Effector CD4-positive, alpha-beta T cell (primary cell): ENCODE measurements around the gene OBP2B.
"Not testable (repeated sequence)": the region's sequence is repeated elsewhere in the genome, so short reads cannot be mapped to it uniquely, and the experiment has no call there.

Source experiments
- DNase-seq: peaks from one replicate; pipeline ENCODE4 v3.0.0-alpha.2; 2020

Gene OBP2B

DNA sequence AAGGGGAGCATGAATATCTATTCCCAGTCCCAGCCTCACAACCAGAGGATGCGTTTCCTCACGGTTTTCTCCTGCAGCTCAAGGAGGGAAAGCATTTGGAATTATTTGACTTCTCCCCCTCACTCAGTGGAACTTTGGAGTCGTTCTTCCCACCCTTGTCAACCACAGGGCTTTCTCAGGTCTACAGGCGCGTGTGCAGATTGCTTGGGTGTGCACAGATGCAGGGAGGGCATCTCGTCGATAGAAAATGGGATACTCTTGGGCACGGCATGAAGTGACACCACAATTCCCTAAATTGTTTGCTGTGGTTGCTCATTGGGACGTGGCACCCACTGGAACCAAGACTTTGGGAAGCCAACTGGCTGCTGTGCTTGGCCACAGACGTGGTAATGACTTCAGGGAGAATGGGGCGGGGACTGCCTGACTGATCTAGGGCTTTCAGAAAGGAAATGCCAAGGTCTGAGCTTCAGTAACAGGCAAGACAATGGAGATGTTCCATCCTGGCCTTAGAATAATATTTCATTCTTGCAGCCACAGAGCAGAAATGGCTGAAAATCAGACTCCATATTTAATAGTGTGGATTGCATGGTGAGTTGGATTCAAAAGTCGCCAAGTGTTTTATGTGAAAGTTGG lies 12.2 kb upstream of the OBP2B start:
- DNase-seq = no peak

DNA sequence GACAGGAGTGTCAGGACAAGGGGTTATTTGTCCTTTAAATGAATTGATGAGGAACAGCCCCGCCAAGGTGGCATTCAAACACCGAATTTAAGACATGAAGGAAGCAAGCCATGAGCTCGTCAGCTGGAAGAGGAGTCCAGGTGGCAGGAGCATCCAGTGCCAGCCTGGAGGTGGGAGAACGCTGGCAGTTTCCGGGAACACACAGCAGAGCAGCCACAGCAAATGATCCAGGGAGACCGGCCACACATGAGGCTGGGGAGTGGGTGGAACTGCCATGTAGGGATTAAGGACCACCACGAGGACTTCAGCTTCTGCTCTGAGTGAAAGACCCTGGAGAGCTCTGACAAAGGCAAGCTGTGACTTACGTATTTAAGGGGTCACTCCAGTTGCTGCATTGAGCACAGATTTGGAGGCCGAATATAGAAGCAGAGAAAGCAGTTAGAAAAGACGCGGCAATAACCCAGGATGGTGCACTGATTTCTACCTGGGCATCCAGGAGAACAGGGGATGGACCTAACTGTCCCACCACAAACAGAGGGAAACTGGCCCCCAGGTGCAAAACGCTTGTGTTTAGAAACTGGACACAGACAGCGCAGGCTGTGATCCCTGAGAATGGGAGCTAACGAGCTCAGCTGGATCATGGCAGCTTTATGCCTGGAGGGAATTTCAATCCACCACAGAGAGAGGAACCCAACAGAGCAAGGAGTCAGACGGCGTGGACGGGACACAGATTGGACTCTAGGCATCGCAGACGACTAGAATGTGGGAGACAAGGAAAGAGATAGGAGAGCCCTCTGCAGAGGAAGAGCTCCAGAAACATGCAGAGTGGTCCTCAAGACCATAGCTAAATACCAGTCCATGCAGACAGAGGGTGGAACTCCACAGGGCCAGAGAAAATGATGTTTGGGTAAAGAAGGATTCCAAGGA lies 9.3 kb upstream of the OBP2B start:
- not testable (repeated sequence) for DNase-seq

DNA sequence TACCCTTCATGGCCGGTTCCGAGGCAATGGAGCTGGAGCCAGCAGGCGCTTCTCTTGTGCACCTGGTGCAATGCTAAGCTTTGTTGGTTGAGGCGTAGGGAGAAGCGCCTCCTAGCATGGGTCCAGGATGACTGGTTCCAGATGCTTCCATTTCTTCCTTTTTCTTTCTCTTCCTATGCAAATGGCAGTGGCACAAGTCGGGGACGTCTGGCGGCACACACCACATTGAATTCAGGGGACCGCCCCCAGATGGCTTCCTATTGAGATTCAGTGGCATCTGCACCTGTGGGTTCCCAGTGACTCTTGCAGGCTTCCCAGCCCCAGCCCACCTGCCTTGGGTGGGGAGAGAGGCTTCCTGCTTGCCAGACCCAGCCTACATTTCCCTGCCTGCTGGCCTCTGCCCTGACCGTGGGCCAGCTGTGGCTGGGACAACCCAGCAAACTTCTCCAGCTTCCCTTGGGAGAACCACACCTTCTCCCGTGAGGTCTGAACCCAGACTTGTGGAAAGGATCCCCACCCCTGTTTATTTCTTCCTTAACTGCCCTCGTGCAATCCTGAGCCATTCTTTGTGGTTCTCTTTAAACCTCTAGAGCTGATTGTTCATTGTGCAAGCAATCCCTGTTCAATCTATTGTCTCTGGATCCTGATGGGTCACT lies 8.4 kb upstream of the OBP2B start:
- not testable (repeated sequence) for DNase-seq

DNA sequence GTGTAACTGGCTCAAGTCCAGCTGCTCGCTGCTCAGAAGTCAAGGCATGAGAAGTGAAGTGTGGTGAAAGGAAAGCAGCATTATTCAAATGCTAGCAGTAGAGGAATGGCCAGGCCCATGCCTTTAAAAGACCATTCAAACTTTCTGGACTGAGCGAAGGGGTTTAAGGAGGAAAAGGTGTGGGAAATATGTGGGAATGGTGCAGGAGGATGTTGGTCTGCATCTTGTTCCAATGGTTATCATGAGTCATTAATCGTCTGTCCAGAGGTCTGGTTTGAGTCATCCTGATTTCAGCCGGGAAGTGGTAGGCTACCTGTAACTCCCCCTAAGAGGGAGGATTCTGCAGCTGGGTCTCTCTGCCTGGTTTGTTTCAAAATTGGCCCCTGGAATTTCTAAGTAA lies 5.2 kb upstream of the OBP2B start:
- DNase-seq = not testable (repeated sequence)

DNA sequence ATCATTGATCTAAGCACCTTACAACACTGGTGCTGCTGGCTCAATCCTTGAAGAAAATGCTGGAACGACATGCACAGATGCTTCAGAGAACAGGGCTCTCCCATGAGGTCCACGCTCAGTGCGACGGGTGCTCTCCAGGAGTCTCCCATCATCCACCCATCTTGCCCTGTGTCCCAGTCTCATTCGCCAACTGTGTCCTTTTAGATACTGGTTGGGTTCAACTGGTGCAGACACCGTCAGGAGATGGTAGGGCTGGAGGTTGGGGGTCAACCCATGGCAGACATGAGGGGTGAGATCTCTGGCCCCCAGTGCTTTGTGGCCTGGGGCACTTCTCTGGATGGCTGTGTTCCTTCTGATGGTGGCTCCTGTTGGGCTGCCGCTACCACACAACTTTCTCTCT lies 1.6 kb upstream of the OBP2B start:
- no peak for DNase-seq

DNA sequence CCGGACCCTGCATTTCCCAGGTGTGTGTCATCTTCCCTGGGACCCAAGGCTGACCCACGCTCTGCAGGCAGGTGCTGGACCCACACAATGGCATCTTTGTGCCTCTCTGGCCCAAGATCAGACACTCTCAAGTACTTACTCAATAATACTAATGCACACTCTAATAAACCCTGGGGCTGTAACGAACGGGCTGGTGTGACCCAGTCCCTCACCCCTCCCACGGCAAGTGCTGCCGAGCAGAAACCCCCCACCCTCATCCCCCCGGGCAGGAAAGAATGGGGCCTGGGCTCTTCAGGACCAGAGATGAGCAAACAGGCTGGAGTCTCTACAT lies 1.1 kb upstream of the OBP2B start:
- no peak for DNase-seq

DNA sequence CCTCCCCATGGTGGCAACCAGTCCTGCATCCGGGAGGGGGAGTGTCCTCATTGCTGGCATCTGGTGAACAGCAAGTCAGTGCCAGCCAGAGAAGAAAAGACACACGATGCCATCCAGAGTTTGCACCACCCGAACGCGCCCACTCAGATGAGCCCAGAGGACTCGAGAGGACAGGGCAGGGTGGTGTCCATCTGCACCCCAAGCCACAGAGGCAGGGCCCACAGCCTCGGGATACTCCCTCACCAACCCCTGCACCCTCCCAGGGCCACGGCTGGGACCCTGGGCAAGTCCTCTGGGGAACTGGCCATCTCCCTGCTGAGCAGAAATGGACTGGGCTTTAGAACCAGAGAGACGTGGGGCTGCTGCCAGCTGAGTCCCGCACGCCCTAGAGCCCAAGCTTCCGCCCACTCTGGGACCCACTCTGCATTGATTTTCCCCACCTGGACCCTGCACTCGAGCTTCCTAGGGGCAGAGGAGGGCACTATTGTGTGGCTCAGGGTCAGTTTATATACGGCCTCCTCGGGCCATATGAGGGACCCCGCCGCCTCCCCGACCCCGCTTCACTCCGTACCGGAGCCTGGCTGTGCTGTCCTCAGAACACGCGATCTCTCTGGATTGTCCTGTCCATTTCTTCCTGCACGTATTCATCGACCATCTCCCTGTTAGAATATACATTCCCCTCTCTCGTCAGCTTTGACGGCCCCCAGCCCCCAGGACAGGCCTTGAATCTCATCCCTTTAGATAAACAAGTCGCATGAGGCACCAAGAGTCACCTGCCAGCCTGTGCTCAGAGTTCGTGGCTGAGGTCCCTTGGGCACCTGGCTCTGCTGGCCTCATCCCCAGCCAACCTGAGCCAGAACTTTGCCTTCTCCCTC lies 514 bp upstream of the OBP2B start:
- DNase-seq = not testable (repeated sequence)

DNA sequence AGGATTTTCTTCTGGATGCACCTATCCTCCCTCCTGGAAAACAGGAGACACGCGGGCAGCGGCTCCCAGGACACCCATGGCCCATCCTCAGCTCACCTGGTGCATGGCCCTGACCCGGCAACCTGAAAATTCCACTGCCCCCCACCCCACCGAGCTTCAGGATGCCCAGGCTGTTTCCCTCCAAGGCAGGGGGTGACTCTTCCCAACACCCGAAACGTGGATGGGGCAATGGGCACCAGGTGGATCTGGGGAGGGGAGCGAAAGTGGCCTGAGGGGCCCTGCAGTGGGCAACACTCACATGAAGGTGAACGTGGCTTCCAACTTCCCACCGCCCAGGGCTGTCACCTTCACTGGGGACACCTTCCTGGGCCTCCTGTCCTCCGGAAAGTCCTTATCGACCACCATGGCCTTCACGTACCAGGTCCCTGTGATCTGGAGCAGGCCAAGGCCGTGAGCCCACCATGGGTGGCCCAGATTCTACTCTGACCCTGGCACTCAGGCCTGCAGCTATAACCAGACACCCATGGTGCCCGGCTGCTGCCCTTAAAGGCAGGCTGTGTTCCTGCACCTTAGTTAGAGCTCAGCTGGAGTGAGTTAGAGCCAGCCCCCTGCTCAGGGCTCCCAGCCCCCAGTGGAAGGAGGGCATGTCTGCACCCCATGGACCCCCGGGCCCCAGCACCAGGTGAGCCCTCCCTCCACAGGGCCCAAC lies 725 bp downstream of the OBP2B start:
- DNase-seq = not testable (repeated sequence)

DNA sequence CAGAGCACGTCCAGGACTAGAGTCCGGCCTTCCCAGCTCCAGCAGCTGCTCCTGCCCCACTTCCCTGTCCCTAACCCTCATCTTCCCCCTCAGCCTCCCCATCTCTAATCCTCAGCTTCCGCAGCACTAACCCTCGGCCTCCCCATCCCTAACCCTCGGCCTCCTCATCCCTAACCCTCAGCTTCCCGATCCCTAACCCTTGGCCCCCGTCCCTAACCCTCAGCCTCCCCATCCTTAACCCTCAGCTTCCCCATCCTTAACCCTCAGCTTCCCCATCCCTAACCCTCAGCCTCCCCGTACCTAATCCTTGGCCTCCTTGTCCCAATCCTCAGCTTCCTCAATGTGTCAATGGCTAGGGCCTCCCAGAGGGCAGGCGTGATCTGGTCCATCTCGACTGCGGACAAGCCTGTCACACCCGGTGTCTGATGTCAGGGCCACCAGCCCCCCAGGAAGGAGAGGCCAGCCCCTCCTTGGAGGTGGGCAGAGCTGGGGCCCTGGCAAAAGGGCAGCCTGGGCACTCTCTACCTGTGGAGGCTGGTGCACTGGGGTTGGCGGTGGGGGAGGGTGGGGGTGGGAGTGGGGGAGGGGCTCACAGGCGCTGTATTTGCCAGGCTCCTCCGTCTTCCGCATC lies 1.4 kb downstream of the OBP2B start:
- DNase-seq = no peak

DNA sequence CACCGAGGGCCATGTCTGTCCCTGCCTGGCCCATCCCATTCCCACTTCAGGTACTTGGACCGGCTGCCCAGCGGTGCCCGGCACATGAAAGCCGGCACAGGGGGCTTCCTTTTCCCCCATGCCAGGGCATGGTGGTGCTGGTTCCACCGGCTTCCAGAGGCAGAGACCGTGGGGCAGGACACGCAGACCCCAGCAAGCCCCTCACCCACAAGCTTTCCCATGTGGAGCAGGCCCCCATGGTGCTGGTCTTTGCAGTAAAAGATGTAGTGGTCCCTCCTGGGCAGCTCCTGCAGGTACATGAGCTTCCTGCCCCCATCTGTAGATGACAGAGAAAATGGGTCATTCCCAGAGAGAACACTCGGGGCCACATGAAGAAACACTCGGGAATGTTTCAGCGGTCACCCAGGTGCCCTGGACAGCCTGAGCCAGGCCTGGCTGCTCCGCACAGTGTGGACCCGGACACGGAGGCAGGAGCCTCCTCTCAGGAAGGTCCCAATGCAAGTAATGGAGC lies 2.0 kb downstream of the OBP2B start:
- no peak for DNase-seq

DNA sequence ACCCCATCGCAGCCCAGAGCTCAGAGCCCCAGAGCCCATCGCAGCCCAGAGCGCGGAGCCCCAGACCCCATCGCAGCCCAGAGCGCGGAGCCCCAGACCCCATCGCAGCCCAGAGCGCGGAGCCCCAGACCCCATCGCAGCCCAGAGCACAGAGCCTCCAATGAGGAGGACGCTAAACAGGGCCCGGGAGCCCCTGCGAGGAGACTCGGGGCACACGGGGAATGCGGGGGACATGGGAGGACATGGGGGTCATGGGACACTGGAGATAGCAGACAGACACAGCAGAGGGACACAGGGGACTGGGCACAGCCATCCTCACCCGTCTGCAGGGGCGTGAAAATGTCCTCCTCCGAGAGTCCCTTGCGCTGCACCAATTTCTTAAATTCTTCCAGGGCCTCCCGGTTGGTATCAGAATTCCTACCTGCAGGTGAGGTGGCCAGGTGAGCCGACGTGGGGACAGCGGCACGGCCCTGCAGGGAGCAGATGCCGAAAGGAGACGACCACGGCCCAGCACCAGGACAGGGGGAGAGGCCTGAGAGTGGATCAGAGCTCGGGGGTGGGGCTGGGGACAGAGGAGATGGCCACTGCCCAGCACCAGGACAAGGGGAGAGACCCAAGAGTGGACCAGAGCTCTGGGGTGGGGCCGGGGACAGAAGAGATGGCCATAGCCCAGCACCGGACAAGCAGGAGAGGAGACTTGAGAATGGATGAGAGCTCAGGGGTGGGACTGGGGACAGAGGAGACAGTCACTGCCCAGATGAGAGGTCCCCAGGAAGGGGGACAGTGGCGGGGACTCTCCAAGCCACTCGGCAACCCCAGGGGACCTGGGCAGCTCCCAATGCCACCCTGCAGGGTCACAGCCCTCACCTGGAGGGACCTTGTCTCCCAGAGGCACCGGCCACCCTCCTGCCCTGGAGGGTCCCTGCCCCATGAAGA lies 2.8 kb downstream of the OBP2B start:
- no peak for DNase-seq

DNA sequence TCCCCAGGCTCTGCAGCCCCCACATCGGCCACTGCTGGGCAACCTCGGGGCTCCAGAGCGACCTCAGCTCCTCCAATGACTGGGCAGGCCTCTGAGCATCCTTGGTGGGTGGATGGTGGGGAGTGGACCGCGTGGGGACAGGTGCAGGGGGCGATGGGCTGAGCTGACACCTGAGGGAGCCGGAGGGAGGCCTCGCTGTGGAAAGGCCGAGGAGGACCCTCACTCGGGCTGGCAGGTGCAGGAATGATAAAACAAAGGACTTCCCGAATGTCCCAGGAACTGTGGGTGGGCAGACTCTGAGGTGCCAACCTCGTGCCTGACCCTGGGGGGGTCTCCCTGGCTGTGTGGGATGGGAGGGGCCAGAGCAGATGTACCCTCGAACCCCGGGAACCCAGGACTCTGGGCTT lies 3.6 kb downstream of the OBP2B start:
- DNase-seq = not testable (repeated sequence)

DNA sequence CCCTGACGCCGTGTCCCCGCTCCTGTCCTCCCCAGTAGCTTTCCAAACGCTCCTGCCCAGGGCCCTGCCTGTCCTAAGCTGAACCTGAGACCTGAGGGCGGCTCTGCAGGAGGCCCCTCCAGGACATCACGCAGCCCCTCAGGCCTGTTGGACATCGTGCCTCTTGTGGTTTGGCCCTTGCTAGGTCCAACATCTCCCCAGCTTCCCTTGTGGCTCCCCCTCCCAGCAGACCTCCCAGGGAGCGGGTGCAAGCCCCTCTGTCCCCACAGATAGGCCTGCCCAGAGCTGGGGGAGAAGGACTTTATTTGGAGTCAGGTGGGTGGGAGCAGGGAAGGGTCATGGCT lies 4.1 kb downstream of the OBP2B start:
- DNase-seq = no peak

DNA sequence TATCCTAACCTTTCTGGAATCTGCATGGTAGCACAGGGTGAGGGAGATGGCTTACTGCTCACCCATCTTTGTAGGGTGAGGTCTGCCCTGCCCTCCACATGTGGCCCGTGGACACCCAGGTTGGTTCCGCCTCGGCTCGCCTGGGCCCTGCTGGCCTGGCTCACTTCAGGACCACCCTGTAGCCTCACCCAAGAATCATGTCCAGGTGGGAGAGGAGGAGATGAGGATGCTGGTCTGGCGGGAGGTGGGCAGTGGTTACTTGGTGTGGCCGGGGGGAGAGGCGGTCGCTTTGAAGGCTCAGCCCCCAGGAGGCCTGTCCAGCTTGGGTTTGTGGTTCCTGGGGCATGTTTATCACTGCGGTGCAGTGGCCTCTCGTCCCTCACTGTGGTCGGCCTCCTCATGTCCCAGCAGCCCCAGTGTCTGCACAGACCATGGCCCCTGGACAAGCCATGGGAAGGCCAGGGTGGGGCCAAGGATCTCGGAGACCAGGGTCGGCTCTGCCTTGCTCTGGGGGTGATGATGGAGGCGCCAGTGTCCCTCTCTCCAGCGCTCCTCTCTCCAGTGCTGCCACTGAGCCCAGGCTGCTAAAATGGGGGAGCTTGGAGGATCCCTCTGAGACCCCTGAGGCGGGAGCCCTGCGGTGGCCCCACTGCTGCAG lies 4.6 kb downstream of the OBP2B start:
- no peak for DNase-seq

DNA sequence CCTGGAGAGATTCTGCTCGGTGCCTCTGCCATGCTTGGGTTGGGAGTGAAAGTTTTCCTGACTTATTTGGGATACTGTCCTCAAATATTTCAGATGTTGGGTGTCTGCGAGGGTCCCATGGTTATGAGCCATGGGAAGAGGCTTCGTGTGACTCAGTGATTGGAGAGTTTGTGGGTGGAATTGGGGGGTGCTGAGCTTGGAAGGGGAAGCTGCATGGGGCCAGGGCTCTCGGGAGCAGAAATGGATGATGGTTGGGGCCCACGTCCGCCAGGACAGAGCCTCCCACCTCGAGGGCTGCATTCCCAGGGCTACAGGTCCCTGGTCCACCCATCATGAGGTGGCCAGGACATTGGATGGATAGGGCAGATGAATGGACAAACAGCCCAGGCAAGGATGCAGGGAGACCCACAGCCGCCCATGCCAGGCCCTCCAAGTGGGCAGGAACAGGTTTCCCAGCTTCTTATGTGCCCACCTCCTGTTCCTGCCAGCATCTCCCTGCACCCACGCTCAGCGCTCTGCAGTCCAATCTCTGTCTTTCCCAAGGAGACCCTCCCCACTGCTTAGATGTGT lies 5.5 kb downstream of the OBP2B start:
- DNase-seq = no peak

DNA sequence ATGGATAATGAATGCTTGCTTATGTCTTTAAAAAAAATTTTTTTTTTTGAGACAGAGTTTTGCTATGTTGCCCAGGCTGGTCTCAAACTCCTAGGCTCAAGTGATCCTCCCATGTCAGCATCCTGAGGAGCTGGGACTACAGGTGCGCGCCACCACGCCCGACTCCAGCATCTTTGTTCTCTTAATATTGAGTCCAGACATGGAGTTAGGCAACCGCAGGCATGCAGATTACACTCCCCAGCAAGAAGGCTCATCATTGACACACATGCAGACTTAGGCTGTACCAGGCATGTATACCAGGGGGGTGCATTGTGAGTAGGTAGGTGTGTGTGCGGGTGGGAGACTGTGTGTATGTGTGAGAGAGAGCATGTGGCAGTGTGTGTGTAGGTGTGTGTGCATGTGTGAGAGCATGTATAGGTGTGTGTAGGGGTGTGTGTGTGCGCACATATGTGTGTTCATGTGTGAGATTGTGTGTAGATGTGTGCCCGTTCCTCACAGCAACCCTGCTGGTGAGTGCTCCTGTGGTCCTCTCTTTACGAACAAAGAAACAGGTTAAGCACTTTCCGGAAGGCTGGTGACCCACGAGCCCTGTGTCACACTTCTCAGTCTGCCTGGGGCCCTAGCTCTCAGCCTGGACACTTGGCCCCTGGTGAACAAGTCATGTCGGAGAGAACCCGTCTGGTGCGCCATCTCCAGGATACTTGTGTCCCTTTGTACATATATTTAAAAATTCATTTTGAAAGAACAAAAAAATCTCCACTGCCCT lies 6.2 kb downstream of the OBP2B start:
- DNase-seq = no peak

DNA sequence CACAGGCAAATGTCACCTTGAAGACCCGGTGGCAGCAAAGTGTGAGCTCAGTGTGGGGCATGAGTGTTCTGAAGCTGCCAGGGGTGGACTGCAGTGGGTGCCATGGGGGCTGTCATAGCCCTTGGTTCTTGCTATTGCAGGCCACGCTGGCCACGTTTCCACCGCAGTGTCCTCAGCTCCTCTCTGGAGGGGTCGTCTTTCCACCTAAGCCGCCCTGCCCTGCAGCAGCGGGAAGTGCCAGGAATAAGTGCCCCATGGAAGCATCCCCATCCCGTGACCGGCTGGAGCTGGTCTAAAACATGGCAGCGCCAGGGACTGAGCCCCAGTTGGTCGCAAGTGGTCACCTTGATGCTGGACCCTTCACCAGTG lies 6.9 kb downstream of the OBP2B start:
- DNase-seq = no peak

DNA sequence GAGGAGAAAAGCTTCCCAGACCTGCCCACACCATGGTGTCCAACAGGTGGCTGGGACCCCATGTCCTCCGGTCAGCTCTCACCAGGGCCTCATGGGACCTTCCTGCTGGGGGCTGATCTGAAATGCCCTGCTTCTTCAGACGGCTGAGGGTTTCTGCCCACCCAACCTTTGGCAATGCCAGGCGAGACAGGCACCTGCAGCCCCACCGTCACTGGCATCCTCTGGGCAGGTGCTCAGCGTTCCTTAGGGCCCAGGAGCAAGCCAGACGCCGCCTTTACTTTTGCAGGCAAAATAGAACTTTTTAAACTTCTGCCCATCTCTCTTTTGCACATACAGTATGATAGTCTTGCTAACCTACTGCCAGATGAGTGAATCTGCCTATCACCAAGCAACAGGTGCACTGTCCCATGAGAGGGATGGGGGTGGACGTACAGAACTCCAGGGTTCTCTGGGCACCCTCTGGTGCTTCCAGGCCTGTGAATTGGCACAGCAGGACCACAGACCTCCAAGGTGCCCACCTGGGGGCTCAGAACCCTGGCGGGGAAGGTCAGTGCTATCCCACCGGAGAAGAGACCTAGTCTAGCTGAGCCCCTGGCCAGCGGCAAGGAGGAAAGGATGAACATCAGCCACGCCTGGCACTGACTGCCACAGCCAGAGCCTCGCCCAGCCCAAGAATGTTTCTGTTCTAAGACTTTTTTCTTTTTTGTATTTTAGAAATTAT lies 7.5 kb downstream of the OBP2B start:
- no peak for DNase-seq
